Endothelial cell of umbilical vein (primary cell): ENCODE results near the gene KIAA1217. TPM values are rescaled to one million over a fixed set of nuclear protein-coding genes. Genes with fewer than 3 reads are reported as not detected.

Source experiments
- BruUV-seq: library from RNA; stranded (reverse); fragments of 400-500 nt; replicated peaks from 2 replicates; lab custom pipeline; 2021; lab: Mats Ljungman, UMichigan
- CTCF ChIA-PET: fragments of 300-600, 350-600 bp; sonication (Branson Sonifier 250); formaldehyde crosslinking; loops from one replicate; lab custom pipeline; 2021; ENCODE audit warnings: antibody characterized with exemption, inconsistent platforms; lab: Charles Lee
- POLR2A ChIA-PET: fragments of 300-600, 350-600 bp; sonication (Branson Sonifier 250); formaldehyde crosslinking; loops from one replicate; lab custom pipeline; 2021; ENCODE audit warnings: antibody characterized with exemption, inconsistent platforms; lab: Charles Lee
- DNase-seq: peaks from one replicate; pipeline ENCODE4 v3.0.0-alpha.2; 2011; ENCODE audit warnings: low read depth, low spot score
- FAIRE-seq: peaks from 2 replicates; lab custom pipeline; 2011; peaks lifted over from hg19 to GRCh38; lab: Jason Lieb, UNC
- H2AFZ ChIP-seq: 2 replicates; pipeline ENCODE4 v1.6.0; 2012; ENCODE audit warnings: low read depth, low read length, control low read depth, inconsistent platforms
- H3K27ac ChIP-seq: 2 replicates; pipeline ENCODE4 v1.5.1; 2011; ENCODE audit warnings: low read depth, mild to moderate bottlenecking, control low read depth, low read length, moderate library complexity; ENCODE audit not compliant: insufficient read depth
- H3K27me3 ChIP-seq, 2 experiments: 2 replicates each; pipeline versions ENCODE4 v1.6.0 to v1.6.1; 2011; ENCODE audit warnings: low read length in 2 of 2, mixed read lengths in 1 of 2; ENCODE audit not compliant: control insufficient read depth in 2 of 2, insufficient read depth in 2 of 2
- H3K36me3 ChIP-seq, 2 experiments: 2 replicates in 1 of 2; 3 replicates in 1 of 2; pipeline ENCODE4 v1.5.1; 2011; ENCODE audit warnings: low read length in 2 of 2, mild to moderate bottlenecking in 1 of 2, moderate library complexity in 1 of 2; ENCODE audit not compliant: control insufficient read depth in 2 of 2, insufficient read depth in 2 of 2; ENCODE audit errors: extremely low read depth in 1 of 2
- H3K4me1 ChIP-seq: 3 replicates; pipeline ENCODE4 v1.5.1; 2011; ENCODE audit warnings: mild to moderate bottlenecking, low read length; ENCODE audit not compliant: control insufficient read depth, insufficient read depth; ENCODE audit errors: extremely low read depth
- H3K4me2 ChIP-seq: 2 replicates; pipeline ENCODE4 v1.6.1; 2011; ENCODE audit warnings: low read length, control low read depth, mixed read lengths; ENCODE audit not compliant: insufficient read depth
- H3K4me3 ChIP-seq, 3 experiments: fragments of 200-600 bp in 1 of 3; sonication (generic), shearing (Covaris generic) in 1 of 3; replicated peaks in 1 of 3; 2 replicates each; pipeline ENCODE4 v1.5.1; 2011 to 2016; ENCODE audit warnings: control low read depth in 3 of 3, low read length in 3 of 3, mild to moderate bottlenecking in 2 of 3, inconsistent platforms in 1 of 3, low read depth in 1 of 3, moderate library complexity in 1 of 3; ENCODE audit not compliant: insufficient read depth in 1 of 3
- H3K79me2 ChIP-seq: 2 replicates; pipeline ENCODE4 v1.6.0; 2012; ENCODE audit warnings: low read length, inconsistent platforms; ENCODE audit not compliant: control insufficient read depth, insufficient read depth
- H3K9ac ChIP-seq: replicated peaks from 2 replicates; pipeline ENCODE3; 2011; ENCODE audit warnings: low read length, control low read depth; ENCODE audit not compliant: insufficient read depth; ENCODE audit errors: extremely low read depth
- H3K9me1 ChIP-seq: replicated peaks from 3 replicates; pipeline ENCODE4 v1.6.0; 2011; ENCODE audit warnings: mild to moderate bottlenecking, low read length; ENCODE audit not compliant: control insufficient read depth, insufficient read depth; ENCODE audit errors: extremely low read depth
- H3K9me3 ChIP-seq: replicated peaks from 2 replicates; pipeline ENCODE4 v1.5.1; 2012; ENCODE audit warnings: low read length, inconsistent platforms; ENCODE audit not compliant: control insufficient read depth, insufficient read depth
- H4K20me1 ChIP-seq: replicated peaks from 2 replicates; pipeline ENCODE3; 2011; ENCODE audit warnings: mild to moderate bottlenecking, low read length; ENCODE audit not compliant: control insufficient read depth, insufficient read depth; ENCODE audit errors: extremely low read depth
- CTCF ChIP-seq, 2 donors: IDR thresholded peaks; 1 replicate in 1 of 2; 2 replicates in 1 of 2; pipeline ENCODE4 v1.5.1; 2011; ENCODE audit warnings: low read length in 2 of 2, mild to moderate bottlenecking in 2 of 2, moderate library complexity in 2 of 2, control low read depth in 1 of 2, inconsistent platforms in 1 of 2, low read depth in 1 of 2; ENCODE audit not compliant: insufficient read depth in 1 of 2; ENCODE audit errors: extremely low read depth in 1 of 2
- EZH2 ChIP-seq: IDR thresholded peaks from 2 replicates; pipeline ENCODE4 v1.6.1; 2012; ENCODE audit warnings: borderline replicate concordance, low read depth, mild to moderate bottlenecking, moderate library complexity, low read length, inconsistent platforms; ENCODE audit not compliant: severe bottlenecking
- FOS ChIP-seq: IDR thresholded peaks from 2 replicates; pipeline ENCODE4 v1.6.1; 2011; ENCODE audit warnings: mild to moderate bottlenecking, low read length, moderate library complexity, borderline replicate concordance; ENCODE audit not compliant: insufficient read depth
- GATA2 ChIP-seq: IDR thresholded peaks from 2 replicates; pipeline ENCODE4 v1.7.0; 2011; ENCODE audit warnings: low read depth, mild to moderate bottlenecking, moderate library complexity, mixed read lengths, low read length; ENCODE audit not compliant: insufficient read length, insufficient read depth
- JUN ChIP-seq: IDR thresholded peaks from 2 replicates; pipeline ENCODE4 v1.6.1; 2011; ENCODE audit warnings: borderline replicate concordance, low read depth; ENCODE audit not compliant: insufficient read length, insufficient read depth
- MAX ChIP-seq: IDR thresholded peaks from 2 replicates; pipeline ENCODE4 v1.6.1; 2011; ENCODE audit not compliant: insufficient read depth, insufficient read length
- MYC ChIP-seq: IDR thresholded peaks from one replicate; pipeline ENCODE4 v1.6.1; 2011; ENCODE audit warnings: mild to moderate bottlenecking, low read depth, low read length
- POLR2A ChIP-seq: IDR thresholded peaks from 2 replicates; pipeline ENCODE4 v1.6.1; 2012; ENCODE audit warnings: low read depth, mild to moderate bottlenecking, control low read depth, low read length
- POLR2AphosphoS5 ChIP-seq: IDR thresholded peaks from 2 replicates; pipeline ENCODE4 v1.6.1; 2012; ENCODE audit warnings: low read depth, mild to moderate bottlenecking, control low read depth, low read length, moderate library complexity; ENCODE audit not compliant: insufficient read depth
- dilution Hi-C: fragments of 300-500 bp; cut with MboI; formaldehyde crosslinking; loops from one replicate; pipeline ENCODE4 v1.15.0; 2019; ENCODE audit warnings: low sequenced_read_pairs; ENCODE audit not compliant: extremely low pct_ligation_motif_present
- intact Hi-C: fragments of 100-400 bp; cut with micrococcal nuclease; formaldehyde crosslinking; loops from one replicate; pipeline ENCODE4 v1.10.0; 2022
- polyA plus RNA-seq, 4 experiments: library from polyadenylated mRNA; depleted of rRNA in 3 of 4; stranded (reverse) in 3 of 4; unstranded in 1 of 4; fragments of >200 nt; gene quantifications; 2 replicates each; pipeline versions ENCODE4 v1.2.1 to v1.2.3, GENCODE V29; 2011 to 2012; ENCODE audit warnings: missing spikeins in 1 of 4
- total RNA-seq: library from RNA; stranded (reverse); gene quantifications from 2 replicates; pipeline ENCODE4 v1.2.3, GENCODE V29; 2021

KIAA1217 gene
- total and polyA plus RNA-seq, 2 donors (not counting 3 experiments of a cell fraction or from before 2014, with no cell fraction given), result 0.83 to 10.3 TPM

GRCh38 chr10:24467136-24467535, 258.2 kb downstream of the KIAA1217 start:
- no TSS peak for BruUV-seq
- Histone ChIP-seq H3K4me2 (no peak overlapping the region), H3K9me3 (no peaks in the 10 kb centered on the region), H2AFZ (no peak overlapping the region), H3K4me1 (peaks cover 6% of the 10 kb centered on the region), H3K36me3 (no peaks in the 10 kb centered on the region), H3K79me2 (no peaks in the 10 kb centered on the region), H3K4me3 (no peak overlapping the region), H3K9ac (no peak overlapping the region), H4K20me1 (no peaks in the 10 kb centered on the region), H3K27ac (no peak overlapping the region), H3K27me3 (no peaks in the 10 kb centered on the region), H3K9me1 (no peaks in the 10 kb centered on the region)
- ChIA-PET POLR2A (no interaction called here), CTCF (no interaction called here)
- no peak for TF ChIP-seq POLR2AphosphoS5
- no peak for TF ChIP-seq POLR2A
- TF ChIP-seq JUN, result no peak
- TF ChIP-seq MYC, result no peak
- TF ChIP-seq MAX, result no peak
- TF ChIP-seq CTCF (IDR thresholded peaks at IDR 0.05; ENCODE audit: extremely low read depth in 1 of 2, insufficient read depth in 1 of 2, low read depth in 1 of 2, low read length in 2 of 2), result no peak
- TF ChIP-seq EZH2, result no peak
- TF ChIP-seq GATA2, result no peak
- TF ChIP-seq FOS, result no peak
- intact Hi-C loops, result no loop called here
- DNase-seq (no peak), FAIRE-seq (no peak)
- dilution Hi-C loops, result no loop called here
